ENCODE measurements around the gene C2orf76.

Gene C2orf76

GRCh38 chr2:119372778-119373568 lies 6.3 kb upstream of the C2orf76 start:
- Histone ChIP-seq H3K4me1 (no peaks in the 10 kb centered on the region), H3K36me3 (peaks cover 4% of the 10 kb centered on the region), H3K9me3 (no peaks in the 10 kb centered on the region), H3K4me3 (ENCODE audit: low read depth, low read length) (no peak overlapping the region), H3K27me3 (no peaks in the 10 kb centered on the region)
- no peak for TF ChIP-seq CTCF (IDR thresholded peaks at IDR 0.05; ENCODE audit: low read depth, low read length)
- DNase-seq, result no peak

GRCh38 chr2:119371111-119371510 lies 4.5 kb upstream of the C2orf76 start:
- Histone ChIP-seq H3K36me3 (peaks cover 4% of the 10 kb centered on the region), H3K27me3 (no peaks in the 10 kb centered on the region), H3K4me3 (ENCODE audit: low read depth, low read length) (no peak overlapping the region), H3K4me1 (no peaks in the 10 kb centered on the region), H3K9me3 (no peaks in the 10 kb centered on the region)
- TF ChIP-seq CTCF (IDR thresholded peaks at IDR 0.05; ENCODE audit: low read depth, low read length), result no peak
- DNase-seq, result no peak

- peaks cover 4% of the 10 kb centered on the region for H3K36me3 ChIP-seq
- no peak overlapping the region for H3K4me3 ChIP-seq (ENCODE audit: low read depth, low read length)
- no peak for TF ChIP-seq CTCF (IDR thresholded peaks at IDR 0.05; ENCODE audit: low read depth, low read length)
- no peaks in the 10 kb centered on the region for H3K4me1 ChIP-seq
- H3K9me3 ChIP-seq, result no peaks in the 10 kb centered on the region
- H3K27me3 ChIP-seq, result no peaks in the 10 kb centered on the region
- no peak for DNase-seq
These were observed 3.2 kb upstream of the C2orf76 start for GRCh38 chr2:119369845-119370244.

GRCh38 chr2:119367472-119368099 lies 952 bp upstream of the C2orf76 start:
- DNase-seq, result peak; percentile 56
- TF ChIP-seq CTCF (IDR thresholded peaks at IDR 0.05; ENCODE audit: low read depth, low read length), result no peak
- H3K9me3 ChIP-seq, result no peaks in the 10 kb centered on the region
- H3K4me3 ChIP-seq (ENCODE audit: low read depth, low read length), result peak overlapping the region; percentile 81
- no peaks in the 10 kb centered on the region; the same call in 1 of the 2 replicates for H3K36me3 ChIP-seq
- no peaks in the 10 kb centered on the region for H3K27me3 ChIP-seq
- no peaks in the 10 kb centered on the region for H3K4me1 ChIP-seq

GRCh38 chr2:119366161-119366648 lies 429 bp downstream of the C2orf76 start:
- no peaks in the 10 kb centered on the region for H3K4me1 ChIP-seq
- no peak for DNase-seq
- no peaks in the 10 kb centered on the region; the same call in 1 of the 2 replicates for H3K36me3 ChIP-seq
- H3K27me3 ChIP-seq, result no peaks in the 10 kb centered on the region
- H3K9me3 ChIP-seq, result no peaks in the 10 kb centered on the region
- peak overlapping the region; percentile 81 for H3K4me3 ChIP-seq (ENCODE audit: low read depth, low read length)
- TF ChIP-seq CTCF (IDR thresholded peaks at IDR 0.05; ENCODE audit: low read depth, low read length), result no peak

- Histone ChIP-seq H3K36me3 (no peaks in the 10 kb centered on the region; the same call in 1 of the 2 replicates), H3K4me1 (no peaks in the 10 kb centered on the region)
- DNase-seq, result no peak
These were observed 1.2 kb downstream of the C2orf76 start for GRCh38 chr2:119365436-119365835.

More at GRCh38 chr2:119365436-119365835, 1.2 kb downstream of the C2orf76 start:
- Histone ChIP-seq H3K9me3 (no peaks in the 10 kb centered on the region), H3K27me3 (no peaks in the 10 kb centered on the region), H3K4me3 (ENCODE audit: low read depth, low read length) (peak overlapping the region; percentile 81; the same call in 1 of the 2 replicates)
- TF ChIP-seq CTCF (IDR thresholded peaks at IDR 0.05; ENCODE audit: low read depth, low read length), result no peak
